GM13976 (cell line): Measurements from ENCODE around the gene IER5.
"Not testable (repeated sequence)": the region's sequence is repeated elsewhere in the genome, so short reads cannot be mapped to it uniquely, and the experiment has no call there.

Experiments
- DNase-seq: peaks from one replicate; pipeline ENCODE4 v3.0.0; 2012; ENCODE audit warnings: low spot score
- CTCF ChIP-seq: IDR thresholded peaks from 2 replicates; pipeline ENCODE4 v1.5.1; 2012; ENCODE audit warnings: borderline replicate concordance, mild to moderate bottlenecking; ENCODE audit not compliant: insufficient read depth; ENCODE audit errors: extremely low read depth, missing control alignments, control extremely low read depth
- in situ Hi-C: fragments of 300-500 bp; cut with MboI; formaldehyde crosslinking; loops from one replicate; pipeline ENCODE4 v1.12.0; 2022; ENCODE audit warnings: low sequenced_read_pairs, mixed read lengths, inconsistent platforms; ENCODE audit not compliant: unreplicated experiment

IER5 gene

GRCh38 chr1:181114574-181115367, 26.3 kb downstream of the IER5 start:
- in situ Hi-C loops, result no loop called here
- no peak for DNase-seq
- TF ChIP-seq CTCF, result no peak

- DNase-seq, result no peak
- TF ChIP-seq CTCF, result no peak
- in situ Hi-C loops, result no loop called here
Measured at GRCh38 chr1:181115368-181115684, 26.8 kb downstream of the IER5 start.

- DNase-seq, in situ Hi-C loops: not testable (repeated sequence)
Measured at GRCh38 chr1:181115971-181116370, 27.5 kb downstream of the IER5 start.

- in situ Hi-C loops, result no loop called here
- no peak for TF ChIP-seq CTCF
- DNase-seq, result no peak
Measured at GRCh38 chr1:181116819-181117390, 28.4 kb downstream of the IER5 start.

GRCh38 chr1:181117648-181118449, 29.3 kb downstream of the IER5 start:
- no peak for TF ChIP-seq CTCF
- no peak for DNase-seq
- in situ Hi-C loops, result no loop called here

GRCh38 chr1:181119093-181119989, 30.8 kb downstream of the IER5 start:
- TF ChIP-seq CTCF, result no peak
- no peak for DNase-seq
- in situ Hi-C loops, result no loop called here

GRCh38 chr1:181120924-181121323, 32.4 kb downstream of the IER5 start:
- DNase-seq, result no peak
- TF ChIP-seq CTCF, result no peak
- in situ Hi-C loops, result no loop called here
